Fibroblast of lung (primary cell): Measurements from ENCODE around the gene FIS1. TPM values are rescaled to one million over a fixed set of nuclear protein-coding genes. Genes with fewer than 3 reads are reported as not detected.
"Not testable (repeated sequence)": the region's sequence is repeated elsewhere in the genome, so short reads cannot be mapped to it uniquely, and the experiment has no call there.

ENCODE experiments used
- DNase-seq, 2 donors: peaks; one replicate each; pipeline versions ENCODE4 v3.0.0 to v3.0.0-alpha.2; 2010; ENCODE audit warnings: low read depth in 2 of 2
- H2AFZ ChIP-seq: 2 replicates; pipeline ENCODE4 v1.5.1; 2012; ENCODE audit warnings: low read length, control low read depth, inconsistent platforms
- H3K27ac ChIP-seq: 2 replicates; pipeline ENCODE4 v1.5.1; 2011; ENCODE audit warnings: low read length, control low read depth; ENCODE audit not compliant: insufficient read depth
- H3K27me3 ChIP-seq: 2 replicates; pipeline ENCODE4 v1.5.1; 2011; ENCODE audit warnings: mild to moderate bottlenecking, low read length; ENCODE audit not compliant: control insufficient read depth, insufficient read depth
- H3K36me3 ChIP-seq: 2 replicates; pipeline ENCODE4 v1.5.1; 2011; ENCODE audit warnings: low read length; ENCODE audit not compliant: control insufficient read depth, insufficient read depth
- H3K4me1 ChIP-seq: 2 replicates; pipeline ENCODE4 v1.5.1; 2011; ENCODE audit warnings: low read length; ENCODE audit not compliant: control insufficient read depth, insufficient read depth; ENCODE audit errors: extremely low read depth
- H3K4me2 ChIP-seq: 2 replicates; pipeline ENCODE4 v1.5.1; 2011; ENCODE audit warnings: low read length, control low read depth; ENCODE audit not compliant: insufficient read depth; ENCODE audit errors: extremely low read depth
- H3K4me3 ChIP-seq, 4 experiments: fragments of 200-600 bp in 1 of 4; sonication (generic) in 1 of 4; replicated peaks in 1 of 4; 2 replicates each; pipeline ENCODE4 v1.5.1; 2011 to 2016; ENCODE audit warnings: low read length in 4 of 4, low read depth in 3 of 4, mild to moderate bottlenecking in 3 of 4, control low read depth in 2 of 4, inconsistent platforms in 1 of 4, mixed read lengths in 1 of 4; ENCODE audit not compliant: insufficient read depth in 1 of 4; ENCODE audit errors: control extremely low read depth in 1 of 4
- H3K79me2 ChIP-seq: 2 replicates; pipeline ENCODE4 v1.5.1; 2012; ENCODE audit warnings: mild to moderate bottlenecking, low read length, inconsistent platforms; ENCODE audit not compliant: control insufficient read depth, insufficient read depth
- H3K9ac ChIP-seq: 2 replicates; pipeline ENCODE4 v1.5.1; 2011; ENCODE audit warnings: mild to moderate bottlenecking, low read length, control low read depth; ENCODE audit not compliant: insufficient read depth
- H3K9me3 ChIP-seq: 2 replicates; pipeline ENCODE4 v1.5.1; 2012; ENCODE audit warnings: low read depth, low read length; ENCODE audit not compliant: control insufficient read depth, insufficient read depth
- H4K20me1 ChIP-seq: 2 replicates; pipeline ENCODE4 v1.5.1; 2011; ENCODE audit warnings: low read length; ENCODE audit not compliant: control insufficient read depth, insufficient read depth; ENCODE audit errors: extremely low read depth
- EZH2 ChIP-seq: IDR thresholded peaks from 2 replicates; pipeline ENCODE4 v1.5.1; 2012; ENCODE audit warnings: low read length, control low read depth, mild to moderate bottlenecking; ENCODE audit errors: missing control alignments
- polyA plus RNA-seq, 2 donors: library from polyadenylated mRNA; depleted of rRNA in 1 of 2; stranded (reverse) in 1 of 2; unstranded in 1 of 2; fragments of >200 nt; gene quantifications; 2 replicates each; pipeline ENCODE4 v1.2.1, GENCODE V29; 2011 to 2012; ENCODE audit warnings: missing spikeins in 1 of 2
- total RNA-seq: library from RNA; depleted of rRNA; stranded (reverse); fragments of >200 nt; gene quantifications from 2 replicates; pipeline ENCODE4 v1.2.1, GENCODE V29; 2014
- TF ChIP-seq, protein P1 (sequence below), 2 donors: IDR thresholded peaks in 1 of 2; conservative IDR thresholded peaks in 1 of 2; 1 replicate in 1 of 2; 2 replicates in 1 of 2; pipeline ENCODE4 v1.5.1; 2011 to 2012; ENCODE audit warnings: low read length in 2 of 2, control low read depth in 1 of 2, inconsistent platforms in 1 of 2, low read depth in 1 of 2, mild to moderate bottlenecking in 1 of 2

Gene FIS1
- total and polyA plus RNA-seq, 2 donors (not counting 1 experiment from before 2014, with no cell fraction given): 169 to 297 TPM

DNA sequence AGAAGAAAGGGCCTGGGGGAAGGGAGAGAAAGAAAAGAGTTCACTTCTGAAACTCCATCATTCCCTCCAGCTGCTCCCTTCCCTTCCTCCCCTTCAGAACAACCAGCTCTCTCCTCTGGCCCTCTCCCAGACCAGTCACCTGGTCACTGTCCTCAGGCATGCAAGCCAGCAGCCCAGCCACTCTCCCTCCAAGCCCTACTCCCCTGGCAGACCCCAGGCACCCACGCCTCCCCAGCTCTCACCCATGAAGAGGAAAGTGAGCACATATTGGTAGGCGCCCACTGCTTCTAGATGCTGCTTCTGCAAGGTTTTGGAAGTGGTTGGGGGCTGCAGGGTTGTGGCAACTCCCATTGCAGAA, 44.4 kb downstream of the FIS1 start:
- Histone ChIP-seq H3K27ac (no peak overlapping the region), H3K79me2 (no peaks in the 10 kb centered on the region), H2AFZ (no peak overlapping the region), H3K4me2 (no peak overlapping the region), H3K36me3 (no peaks in the 10 kb centered on the region), H3K27me3 (peaks cover 28% of the 10 kb centered on the region), H4K20me1 (no peaks in the 10 kb centered on the region), H3K9ac (no peak overlapping the region), H3K4me3 (no peak overlapping the region), H3K4me1 (peaks cover 2% of the 10 kb centered on the region), H3K9me3 (no peaks in the 10 kb centered on the region)
- TF ChIP-seq EZH2: no peak
- TF ChIP-seq, protein P1, sequence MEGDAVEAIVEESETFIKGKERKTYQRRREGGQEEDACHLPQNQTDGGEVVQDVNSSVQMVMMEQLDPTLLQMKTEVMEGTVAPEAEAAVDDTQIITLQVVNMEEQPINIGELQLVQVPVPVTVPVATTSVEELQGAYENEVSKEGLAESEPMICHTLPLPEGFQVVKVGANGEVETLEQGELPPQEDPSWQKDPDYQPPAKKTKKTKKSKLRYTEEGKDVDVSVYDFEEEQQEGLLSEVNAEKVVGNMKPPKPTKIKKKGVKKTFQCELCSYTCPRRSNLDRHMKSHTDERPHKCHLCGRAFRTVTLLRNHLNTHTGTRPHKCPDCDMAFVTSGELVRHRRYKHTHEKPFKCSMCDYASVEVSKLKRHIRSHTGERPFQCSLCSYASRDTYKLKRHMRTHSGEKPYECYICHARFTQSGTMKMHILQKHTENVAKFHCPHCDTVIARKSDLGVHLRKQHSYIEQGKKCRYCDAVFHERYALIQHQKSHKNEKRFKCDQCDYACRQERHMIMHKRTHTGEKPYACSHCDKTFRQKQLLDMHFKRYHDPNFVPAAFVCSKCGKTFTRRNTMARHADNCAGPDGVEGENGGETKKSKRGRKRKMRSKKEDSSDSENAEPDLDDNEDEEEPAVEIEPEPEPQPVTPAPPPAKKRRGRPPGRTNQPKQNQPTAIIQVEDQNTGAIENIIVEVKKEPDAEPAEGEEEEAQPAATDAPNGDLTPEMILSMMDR (conservative IDR thresholded peaks at IDR 0.05 in 1 of 2, IDR thresholded peaks at IDR 0.05 in 1 of 2; ENCODE audit: low read depth in 1 of 2, low read length in 2 of 2): no peak
- no peak for DNase-seq

DNA sequence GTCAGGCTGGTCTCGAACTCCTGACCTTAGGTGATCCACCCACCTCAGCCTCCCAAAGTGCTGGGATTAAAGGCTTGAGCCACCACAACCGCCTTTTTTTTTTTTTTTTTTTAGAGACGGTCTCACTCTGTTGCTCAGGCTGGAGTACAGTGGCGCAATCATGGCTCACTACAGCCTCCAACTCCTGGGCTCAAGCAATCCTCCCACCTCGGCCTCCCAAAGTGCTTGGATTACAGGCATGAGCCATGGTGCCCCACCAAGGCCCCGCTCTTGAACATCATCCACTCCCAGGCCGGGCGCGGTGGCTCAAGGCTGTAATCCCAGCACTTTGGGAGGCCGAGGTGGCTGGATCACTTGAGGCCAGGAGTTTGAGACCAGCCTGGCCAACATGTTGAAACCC, 45.4 kb downstream of the FIS1 start:
- not testable (repeated sequence) for H3K9ac ChIP-seq, H4K20me1 ChIP-seq, H3K4me3 ChIP-seq, H3K9me3 ChIP-seq, H3K36me3 ChIP-seq, H3K27ac ChIP-seq, H2AFZ ChIP-seq, H3K79me2 ChIP-seq, DNase-seq, H3K4me1 ChIP-seq, H3K4me2 ChIP-seq
- peaks cover 28% of the 10 kb centered on the region for H3K27me3 ChIP-seq

DNA sequence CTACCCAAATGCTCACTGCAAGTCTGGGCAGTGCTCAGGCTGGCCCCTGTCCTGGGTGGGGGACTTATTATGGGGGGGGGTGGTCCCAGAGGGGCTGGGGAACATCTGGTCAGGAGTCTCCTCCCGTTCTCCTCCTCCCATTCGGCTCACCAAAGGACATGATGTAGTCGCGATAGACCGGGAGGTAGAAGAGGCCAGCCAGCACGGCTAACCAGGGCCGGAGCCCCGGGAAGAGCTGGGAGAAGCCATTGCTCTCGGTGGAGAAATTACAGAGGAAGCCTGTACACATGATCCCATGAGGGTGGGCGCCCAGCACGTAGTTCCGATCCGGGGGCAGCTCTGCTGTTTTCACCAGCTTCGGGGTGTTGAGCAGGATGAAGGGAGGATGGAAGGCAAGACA, 46.4 kb downstream of the FIS1 start:
- no peak for DNase-seq
- H2AFZ ChIP-seq: no peak overlapping the region
- no peaks in the 10 kb centered on the region for H3K9me3 ChIP-seq
- no peak overlapping the region for H3K27ac ChIP-seq
- H3K36me3 ChIP-seq: no peaks in the 10 kb centered on the region
- no peak overlapping the region for H3K9ac ChIP-seq
- peaks cover 2% of the 10 kb centered on the region for H3K4me1 ChIP-seq
- H4K20me1 ChIP-seq: no peaks in the 10 kb centered on the region
- TF ChIP-seq, protein P1 (conservative IDR thresholded peaks at IDR 0.05 in 1 of 2, IDR thresholded peaks at IDR 0.05 in 1 of 2; ENCODE audit: low read depth in 1 of 2, low read length in 2 of 2): no peak
- TF ChIP-seq EZH2: no peak
- H3K27me3 ChIP-seq: peaks cover 28% of the 10 kb centered on the region
- no peak overlapping the region for H3K4me3 ChIP-seq
- no peak overlapping the region for H3K4me2 ChIP-seq
- no peaks in the 10 kb centered on the region for H3K79me2 ChIP-seq
